Keratinocyte (primary cell): ENCODE data around the gene ANKRD17. TPM values are rescaled to one million over a fixed set of nuclear protein-coding genes. Genes with fewer than 3 reads are reported as not detected.

ENCODE experiments used
- DNase-seq: peaks from one replicate; pipeline ENCODE4 v3.0.0-alpha.2; 2011; ENCODE audit warnings: low read depth, missing footprints, low spot score
- FAIRE-seq: peaks from 2 replicates; lab custom pipeline; 2011; peaks lifted over from hg19 to GRCh38; lab: Jason Lieb, UNC
- H2AFZ ChIP-seq: 2 replicates; pipeline ENCODE4 v1.6.0; 2012; ENCODE audit warnings: low read length, control low read depth, inconsistent platforms; ENCODE audit not compliant: control insufficient read depth
- H3K27ac ChIP-seq: 2 replicates; pipeline ENCODE4 v1.5.1; 2011; ENCODE audit warnings: low read length; ENCODE audit not compliant: control insufficient read depth, insufficient read depth
- H3K27me3 ChIP-seq: 3 replicates; pipeline ENCODE4 v1.6.0; 2011; ENCODE audit warnings: low read length; ENCODE audit not compliant: control insufficient read depth, insufficient read depth; ENCODE audit errors: extremely low read depth
- H3K36me3 ChIP-seq, 2 experiments: 2 replicates in 1 of 2; 3 replicates in 1 of 2; pipeline ENCODE4 v1.5.1; 2011; ENCODE audit warnings: low read length in 2 of 2, mild to moderate bottlenecking in 1 of 2; ENCODE audit not compliant: control insufficient read depth in 2 of 2, insufficient read depth in 2 of 2; ENCODE audit errors: extremely low read depth in 1 of 2
- H3K4me1 ChIP-seq: 3 replicates; pipeline ENCODE4 v1.5.1; 2011; ENCODE audit warnings: low read length; ENCODE audit not compliant: control insufficient read depth, insufficient read depth; ENCODE audit errors: extremely low read depth
- H3K4me2 ChIP-seq: 3 replicates; pipeline ENCODE4 v1.6.0; 2011; ENCODE audit warnings: low read depth, low read length; ENCODE audit not compliant: control insufficient read depth, insufficient read depth; ENCODE audit errors: extremely low read depth
- H3K4me3 ChIP-seq, 3 experiments: fragments of 200-600 bp in 1 of 3; sonication (generic) in 1 of 3; 2 replicates in 2 of 3; 3 replicates in 1 of 3; pipeline ENCODE4 v1.5.1; 2011 to 2016; ENCODE audit warnings: low read length in 3 of 3, mild to moderate bottlenecking in 3 of 3, control low read depth in 2 of 3, inconsistent platforms in 1 of 3, low read depth in 1 of 3, mixed read lengths in 1 of 3, mixed run types in 1 of 3, moderate library complexity in 1 of 3; ENCODE audit not compliant: control insufficient read depth in 2 of 3, insufficient read depth in 2 of 3; ENCODE audit errors: extremely low read depth in 1 of 3
- H3K79me2 ChIP-seq: 2 replicates; pipeline ENCODE4 v1.6.0; 2012; ENCODE audit warnings: low read length; ENCODE audit not compliant: control insufficient read depth, insufficient read depth
- H3K9ac ChIP-seq: 3 replicates; pipeline ENCODE4 v1.6.0; 2011; ENCODE audit warnings: low read length; ENCODE audit not compliant: control insufficient read depth, insufficient read depth; ENCODE audit errors: extremely low read depth
- H3K9me1 ChIP-seq: 3 replicates; pipeline ENCODE4 v1.6.0; 2011; ENCODE audit warnings: low read length; ENCODE audit not compliant: control insufficient read depth, insufficient read depth; ENCODE audit errors: extremely low read depth
- H3K9me3 ChIP-seq: 2 replicates; pipeline ENCODE4 v1.5.1; 2012; ENCODE audit warnings: low read depth, low read length; ENCODE audit not compliant: control insufficient read depth
- H4K20me1 ChIP-seq: 3 replicates; pipeline ENCODE4 v1.6.0; 2011; ENCODE audit warnings: low read length; ENCODE audit not compliant: control insufficient read depth, insufficient read depth; ENCODE audit errors: extremely low read depth
- EZH2 ChIP-seq: IDR thresholded peaks from one replicate; pipeline ENCODE4 v1.6.1; 2012; ENCODE audit warnings: inconsistent platforms, mild to moderate bottlenecking, low read length, moderate library complexity
- dilution Hi-C: fragments of 300-500 bp; cut with MboI; formaldehyde crosslinking; loops from one replicate; pipeline ENCODE4 v1.7.0; 2020; ENCODE audit warnings: low sequenced_read_pairs; ENCODE audit not compliant: extremely low pct_ligation_motif_present
- polyA plus RNA-seq, 5 experiments: library from polyadenylated mRNA; depleted of rRNA in 3 of 5; stranded (reverse) in 3 of 5; stranded (forward) in 1 of 5; unstranded in 1 of 5; fragments of >200 nt; gene quantifications; 1 replicate in 1 of 5; 2 replicates in 3 of 5; 3 replicates in 1 of 5; pipeline versions ENCODE4 v1.2.1 to v1.2.3, GENCODE V29; 2011 to 2012; ENCODE audit warnings: missing spikeins in 2 of 5, low read depth in 1 of 5, low replicate concordance in 1 of 5
- TF ChIP-seq, protein P1 (sequence below), 3 experiments: IDR thresholded peaks in 1 of 3; conservative IDR thresholded peaks in 1 of 3; optimal IDR thresholded peaks in 1 of 3; 2 replicates in 2 of 3; 3 replicates in 1 of 3; pipeline versions ENCODE3 to v1.5.1; 2011; ENCODE audit warnings: low read length in 3 of 3, mild to moderate bottlenecking in 3 of 3, moderate library complexity in 2 of 3, control low read depth in 1 of 3, inconsistent platforms in 1 of 3; ENCODE audit not compliant: insufficient read depth in 2 of 3; ENCODE audit errors: extremely low read depth in 1 of 3

Gene ANKRD17
- polyA plus RNA-seq, 1 donor (not counting 4 experiments of a cell fraction or from before 2014, with no cell fraction given) = 51.5 TPM

DNA sequence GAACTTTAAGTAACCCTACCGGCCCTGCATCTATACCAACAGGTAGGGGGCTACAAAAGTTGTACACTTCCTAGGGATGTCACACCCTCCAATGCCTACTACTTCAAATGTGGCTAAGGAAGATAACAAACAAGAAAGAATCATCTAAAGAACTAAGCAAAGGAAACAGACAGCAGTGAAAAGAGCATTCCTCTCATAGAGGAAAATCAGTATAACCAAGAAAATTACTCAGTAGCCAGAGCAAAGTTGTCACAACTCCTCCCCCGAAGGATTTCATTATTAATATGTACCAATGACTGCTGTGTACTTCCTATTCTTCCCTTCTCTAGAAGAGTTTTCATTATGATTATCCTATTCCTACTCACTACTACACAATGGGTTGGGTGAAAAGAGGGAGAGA lies 12.6 kb downstream of the ANKRD17 start:
- Histone ChIP-seq H3K27me3 (no peaks in the 10 kb centered on the region), H3K27ac (no peak overlapping the region), H3K9me1 (no peaks in the 10 kb centered on the region), H3K4me1 (no peaks in the 10 kb centered on the region), H4K20me1 (peaks cover 3% of the 10 kb centered on the region), H3K9me3 (no peaks in the 10 kb centered on the region), H3K4me2 (no peak overlapping the region), H3K36me3 (peaks cover 0 to 8% of the 10 kb centered on the region in 2 experiments), H2AFZ (no peak overlapping the region), H3K4me3 (no peak overlapping the region), H3K9ac (no peak overlapping the region), H3K79me2 (peaks cover 99% of the 10 kb centered on the region)
- dilution Hi-C loops = no loop called here
- no peak for TF ChIP-seq EZH2
- TF ChIP-seq, protein P1, sequence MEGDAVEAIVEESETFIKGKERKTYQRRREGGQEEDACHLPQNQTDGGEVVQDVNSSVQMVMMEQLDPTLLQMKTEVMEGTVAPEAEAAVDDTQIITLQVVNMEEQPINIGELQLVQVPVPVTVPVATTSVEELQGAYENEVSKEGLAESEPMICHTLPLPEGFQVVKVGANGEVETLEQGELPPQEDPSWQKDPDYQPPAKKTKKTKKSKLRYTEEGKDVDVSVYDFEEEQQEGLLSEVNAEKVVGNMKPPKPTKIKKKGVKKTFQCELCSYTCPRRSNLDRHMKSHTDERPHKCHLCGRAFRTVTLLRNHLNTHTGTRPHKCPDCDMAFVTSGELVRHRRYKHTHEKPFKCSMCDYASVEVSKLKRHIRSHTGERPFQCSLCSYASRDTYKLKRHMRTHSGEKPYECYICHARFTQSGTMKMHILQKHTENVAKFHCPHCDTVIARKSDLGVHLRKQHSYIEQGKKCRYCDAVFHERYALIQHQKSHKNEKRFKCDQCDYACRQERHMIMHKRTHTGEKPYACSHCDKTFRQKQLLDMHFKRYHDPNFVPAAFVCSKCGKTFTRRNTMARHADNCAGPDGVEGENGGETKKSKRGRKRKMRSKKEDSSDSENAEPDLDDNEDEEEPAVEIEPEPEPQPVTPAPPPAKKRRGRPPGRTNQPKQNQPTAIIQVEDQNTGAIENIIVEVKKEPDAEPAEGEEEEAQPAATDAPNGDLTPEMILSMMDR (optimal IDR thresholded peaks at IDR 0.05 in 1 of 3, IDR thresholded peaks at IDR 0.05 in 1 of 3, conservative IDR thresholded peaks at IDR 0.05 in 1 of 3; ENCODE audit: extremely low read depth in 1 of 3, insufficient read depth in 2 of 3, low read length in 3 of 3) = no peak
- FAIRE-seq (no peak), DNase-seq (no peak)

DNA sequence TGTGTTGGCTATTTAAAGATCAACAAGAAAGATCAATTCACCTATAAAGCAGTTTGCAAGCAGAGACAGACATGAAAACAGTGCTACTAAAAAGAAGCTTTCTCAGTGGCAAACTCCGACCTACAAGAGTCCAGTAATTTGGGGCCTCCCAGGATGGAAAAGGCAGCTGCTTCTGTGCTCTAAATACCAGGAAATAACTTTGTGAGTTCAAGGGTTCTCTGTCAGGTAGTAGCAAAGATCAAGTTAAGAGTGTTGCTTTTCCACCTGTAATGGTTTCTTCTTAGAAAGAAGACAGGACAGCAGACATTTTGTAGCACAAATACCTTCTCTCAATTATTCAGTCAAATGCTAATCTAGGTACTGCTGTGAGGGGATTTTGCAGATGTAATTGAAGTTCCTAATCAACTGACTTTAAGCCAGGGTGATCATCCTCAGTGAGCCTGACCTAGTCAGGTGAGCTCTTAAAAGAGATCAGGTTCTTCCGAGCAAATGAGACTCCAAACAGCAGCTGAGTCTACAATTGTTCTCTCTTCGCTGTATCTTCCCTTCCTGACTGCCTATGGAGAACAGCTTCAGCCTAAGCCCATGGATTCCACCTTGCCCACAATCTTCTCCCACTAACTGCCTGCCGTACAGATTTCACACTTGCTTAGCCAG lies 13.5 kb downstream of the ANKRD17 start:
- peak; percentile 34 for FAIRE-seq
- no peaks in the 10 kb centered on the region for H3K4me1 ChIP-seq
- H3K4me3 ChIP-seq = no peak overlapping the region
- no peak for DNase-seq
- H3K36me3 ChIP-seq = peaks cover 0 to 8% of the 10 kb centered on the region in 2 experiments
- no peaks in the 10 kb centered on the region for H3K27me3 ChIP-seq
- H3K9ac ChIP-seq = no peak overlapping the region
- no peak for TF ChIP-seq EZH2
- TF ChIP-seq, protein P1 (optimal IDR thresholded peaks at IDR 0.05 in 1 of 3, IDR thresholded peaks at IDR 0.05 in 1 of 3, conservative IDR thresholded peaks at IDR 0.05 in 1 of 3; ENCODE audit: extremely low read depth in 1 of 3, insufficient read depth in 2 of 3, low read length in 3 of 3) = no peak
- H4K20me1 ChIP-seq = peaks cover 3% of the 10 kb centered on the region
- H3K4me2 ChIP-seq = no peak overlapping the region
- H3K79me2 ChIP-seq = peaks cover 98% of the 10 kb centered on the region
- dilution Hi-C loops = no loop called here
- no peak overlapping the region for H2AFZ ChIP-seq
- no peak overlapping the region for H3K27ac ChIP-seq
- no peaks in the 10 kb centered on the region for H3K9me3 ChIP-seq
- no peaks in the 10 kb centered on the region for H3K9me1 ChIP-seq
